HepG2 (cell line): Measurements from ENCODE around the gene TRAF5. TPM values are rescaled to one million over a fixed set of nuclear protein-coding genes. Genes with fewer than 3 reads are reported as not detected.
A peak's percentile ranks its signal among the peaks of the same experiment; 100 is the strongest.

Source experiments
- DZIP1 ChIP-seq: sonication (generic); formaldehyde crosslinking; IDR thresholded peaks from 2 replicates; pipeline ENCODE4 v1.5.0; 2020; ENCODE audit warnings: mild to moderate bottlenecking, missing genetic modification reagents
- HDAC6 ChIP-seq: fragments of 200-600 bp; sonication (generic); IDR thresholded peaks from 2 replicates; pipeline ENCODE4 v1.7.0; 2017; ENCODE audit warnings: mild to moderate bottlenecking, antibody characterized with exemption, low read length, low read depth
- RCOR2 ChIP-seq: IDR thresholded peaks from 2 replicates; pipeline ENCODE4 v1.6.1; 2016; ENCODE audit warnings: missing biosample characterization, missing genetic modification reagents
- RXRB ChIP-seq: IDR thresholded peaks from 2 replicates; pipeline ENCODE4 v1.6.1; 2016; ENCODE audit warnings: borderline replicate concordance, missing genetic modification reagents, missing compliant biosample characterization
- TFAP4 ChIP-seq: sonication (generic); IDR thresholded peaks from 2 replicates; pipeline ENCODE4 v1.6.1; 2016; ENCODE audit warnings: low read depth, borderline replicate concordance
- TFDP1 ChIP-seq: IDR thresholded peaks from 2 replicates; pipeline ENCODE4 v1.6.1; 2016; ENCODE audit warnings: missing compliant biosample characterization, missing genetic modification reagents, borderline replicate concordance
- THAP11 ChIP-seq: IDR thresholded peaks from 2 replicates; pipeline ENCODE4 v1.6.1; 2016; ENCODE audit warnings: missing biosample characterization, missing genetic modification reagents
- TIGD3 ChIP-seq: sonication (generic); formaldehyde crosslinking; IDR thresholded peaks from 2 replicates; pipeline ENCODE4 v1.5.1; 2020; ENCODE audit warnings: mild to moderate bottlenecking, missing genetic modification reagents, borderline replicate concordance
- polyA plus RNA-seq, 8 experiments: library from polyadenylated mRNA; depleted of rRNA in 3 of 8; stranded (reverse) in 7 of 8; unstranded in 1 of 8; fragments of >200 nt; fragmentation: Illumina TruSeq in 4 of 8; extraction: Trizol in 4 of 8; gene quantifications; 2 replicates each; pipeline versions ENCODE4 v1.2.1 to v1.2.3, GENCODE V29; 2011 to 2016; ENCODE audit warnings: low read depth in 4 of 8, missing spikeins in 1 of 8, mixed read lengths in 1 of 8; ENCODE audit not compliant: insufficient read depth in 1 of 8
- total RNA-seq, 5 experiments: library from RNA; depleted of rRNA; stranded (reverse); fragments of >200 nt; fragmentation: Illumina TruSeq; extraction: Trizol; gene quantifications; 2 replicates each; pipeline ENCODE4 v1.2.3, GENCODE V29; 2016; ENCODE audit warnings: low read depth in 1 of 5
- TF ChIP-seq, protein P1 (sequence below): sonication (generic); formaldehyde crosslinking; IDR thresholded peaks from 2 replicates; pipeline ENCODE4 v1.4.0; 2020; ENCODE audit warnings: missing genetic modification reagents
- TF ChIP-seq, protein P2 (sequence below): sonication (generic); formaldehyde crosslinking; IDR thresholded peaks from 2 replicates; pipeline ENCODE4 v1.4.0; 2020; ENCODE audit warnings: missing genetic modification reagents
- TF ChIP-seq, protein P3 (sequence below): sonication (generic); formaldehyde crosslinking; IDR thresholded peaks from 2 replicates; pipeline ENCODE4 v1.5.1; 2020; ENCODE audit warnings: mild to moderate bottlenecking, missing genetic modification reagents, borderline replicate concordance

Gene TRAF5
- total and polyA plus RNA-seq, 2 of the 13 experiments (the other 11 are each of a cell fraction or from before 2014, with no cell fraction given) = 0.27 to 1.6 TPM

DNA sequence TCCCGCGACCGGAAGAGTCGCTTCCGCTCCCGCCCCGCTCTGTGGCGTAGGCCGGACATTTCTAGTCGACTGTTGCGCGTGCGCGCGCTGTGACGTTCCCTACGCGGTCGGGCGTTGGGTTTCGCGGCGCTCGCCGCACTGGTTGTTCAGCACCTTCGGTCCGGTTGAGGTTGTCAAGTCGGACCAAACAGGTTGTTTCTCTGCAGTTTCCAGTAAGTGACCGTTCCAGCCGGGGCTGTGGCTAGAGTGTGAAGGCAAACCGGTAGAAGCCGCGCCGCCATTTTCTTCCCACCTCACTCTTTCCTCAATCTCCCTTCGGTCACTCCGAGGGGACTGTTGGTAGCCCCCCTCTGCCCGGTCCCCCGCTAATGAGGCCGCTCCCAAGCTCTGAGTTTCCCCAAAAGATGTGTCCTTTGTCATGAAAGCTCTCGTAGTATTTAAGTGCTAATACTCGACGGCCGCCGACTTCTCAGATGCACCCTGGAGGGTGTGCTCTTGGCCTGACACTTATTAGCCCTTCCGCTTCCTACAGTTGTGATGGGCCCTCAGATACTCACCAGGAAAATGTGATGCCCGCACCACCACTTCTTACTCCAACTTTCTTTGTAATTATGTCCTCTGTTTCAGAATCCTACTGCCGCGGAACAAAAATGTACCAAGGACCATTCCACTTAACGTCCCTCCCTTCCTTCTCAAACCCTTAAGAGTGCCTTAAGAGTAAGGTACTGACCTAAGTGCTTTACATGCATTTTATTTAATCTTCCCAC lies 56.3 kb downstream of the TRAF5 start (continued):
- peak; percentile 84; the same call in 1 of the 2 replicates for TF ChIP-seq TFDP1
- no peak for TF ChIP-seq TIGD3 (CRISPR knock-in tag)
- TF ChIP-seq RXRB (CRISPR knock-in tag) = no peak
- peak; percentile 68 for TF ChIP-seq THAP11 (CRISPR knock-in tag)
- no peak for TF ChIP-seq TFAP4
- no peak for TF ChIP-seq HDAC6
- TF ChIP-seq DZIP1 (CRISPR knock-in tag) = 0 out of 2 replicates have a peak, but pooled peaks have one; percentile 60
- TF ChIP-seq, protein P1, sequence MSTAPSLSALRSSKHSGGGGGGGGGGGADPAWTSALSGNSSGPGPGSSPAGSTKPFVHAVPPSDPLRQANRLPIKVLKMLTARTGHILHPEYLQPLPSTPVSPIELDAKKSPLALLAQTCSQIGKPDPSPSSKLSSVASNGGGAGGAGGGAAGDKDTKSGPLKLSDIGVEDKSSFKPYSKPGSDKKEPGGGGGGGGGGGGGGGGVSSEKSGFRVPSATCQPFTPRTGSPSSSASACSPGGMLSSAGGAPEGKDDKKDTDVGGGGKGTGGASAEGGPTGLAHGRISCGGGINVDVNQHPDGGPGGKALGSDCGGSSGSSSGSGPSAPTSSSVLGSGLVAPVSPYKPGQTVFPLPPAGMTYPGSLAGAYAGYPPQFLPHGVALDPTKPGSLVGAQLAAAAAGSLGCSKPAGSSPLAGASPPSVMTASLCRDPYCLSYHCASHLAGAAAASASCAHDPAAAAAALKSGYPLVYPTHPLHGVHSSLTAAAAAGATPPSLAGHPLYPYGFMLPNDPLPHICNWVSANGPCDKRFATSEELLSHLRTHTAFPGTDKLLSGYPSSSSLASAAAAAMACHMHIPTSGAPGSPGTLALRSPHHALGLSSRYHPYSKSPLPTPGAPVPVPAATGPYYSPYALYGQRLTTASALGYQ = no peak
- TF ChIP-seq, protein P2, sequence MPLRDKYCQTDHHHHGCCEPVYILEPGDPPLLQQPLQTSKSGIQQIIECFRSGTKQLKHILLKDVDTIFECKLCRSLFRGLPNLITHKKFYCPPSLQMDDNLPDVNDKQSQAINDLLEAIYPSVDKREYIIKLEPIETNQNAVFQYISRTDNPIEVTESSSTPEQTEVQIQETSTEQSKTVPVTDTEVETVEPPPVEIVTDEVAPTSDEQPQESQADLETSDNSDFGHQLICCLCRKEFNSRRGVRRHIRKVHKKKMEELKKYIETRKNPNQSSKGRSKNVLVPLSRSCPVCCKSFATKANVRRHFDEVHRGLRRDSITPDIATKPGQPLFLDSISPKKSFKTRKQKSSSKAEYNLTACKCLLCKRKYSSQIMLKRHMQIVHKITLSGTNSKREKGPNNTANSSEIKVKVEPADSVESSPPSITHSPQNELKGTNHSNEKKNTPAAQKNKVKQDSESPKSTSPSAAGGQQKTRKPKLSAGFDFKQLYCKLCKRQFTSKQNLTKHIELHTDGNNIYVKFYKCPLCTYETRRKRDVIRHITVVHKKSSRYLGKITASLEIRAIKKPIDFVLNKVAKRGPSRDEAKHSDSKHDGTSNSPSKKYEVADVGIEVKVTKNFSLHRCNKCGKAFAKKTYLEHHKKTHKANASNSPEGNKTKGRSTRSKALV = no peak; the same call in 1 of the 2 replicates
- TF ChIP-seq, protein P3, sequence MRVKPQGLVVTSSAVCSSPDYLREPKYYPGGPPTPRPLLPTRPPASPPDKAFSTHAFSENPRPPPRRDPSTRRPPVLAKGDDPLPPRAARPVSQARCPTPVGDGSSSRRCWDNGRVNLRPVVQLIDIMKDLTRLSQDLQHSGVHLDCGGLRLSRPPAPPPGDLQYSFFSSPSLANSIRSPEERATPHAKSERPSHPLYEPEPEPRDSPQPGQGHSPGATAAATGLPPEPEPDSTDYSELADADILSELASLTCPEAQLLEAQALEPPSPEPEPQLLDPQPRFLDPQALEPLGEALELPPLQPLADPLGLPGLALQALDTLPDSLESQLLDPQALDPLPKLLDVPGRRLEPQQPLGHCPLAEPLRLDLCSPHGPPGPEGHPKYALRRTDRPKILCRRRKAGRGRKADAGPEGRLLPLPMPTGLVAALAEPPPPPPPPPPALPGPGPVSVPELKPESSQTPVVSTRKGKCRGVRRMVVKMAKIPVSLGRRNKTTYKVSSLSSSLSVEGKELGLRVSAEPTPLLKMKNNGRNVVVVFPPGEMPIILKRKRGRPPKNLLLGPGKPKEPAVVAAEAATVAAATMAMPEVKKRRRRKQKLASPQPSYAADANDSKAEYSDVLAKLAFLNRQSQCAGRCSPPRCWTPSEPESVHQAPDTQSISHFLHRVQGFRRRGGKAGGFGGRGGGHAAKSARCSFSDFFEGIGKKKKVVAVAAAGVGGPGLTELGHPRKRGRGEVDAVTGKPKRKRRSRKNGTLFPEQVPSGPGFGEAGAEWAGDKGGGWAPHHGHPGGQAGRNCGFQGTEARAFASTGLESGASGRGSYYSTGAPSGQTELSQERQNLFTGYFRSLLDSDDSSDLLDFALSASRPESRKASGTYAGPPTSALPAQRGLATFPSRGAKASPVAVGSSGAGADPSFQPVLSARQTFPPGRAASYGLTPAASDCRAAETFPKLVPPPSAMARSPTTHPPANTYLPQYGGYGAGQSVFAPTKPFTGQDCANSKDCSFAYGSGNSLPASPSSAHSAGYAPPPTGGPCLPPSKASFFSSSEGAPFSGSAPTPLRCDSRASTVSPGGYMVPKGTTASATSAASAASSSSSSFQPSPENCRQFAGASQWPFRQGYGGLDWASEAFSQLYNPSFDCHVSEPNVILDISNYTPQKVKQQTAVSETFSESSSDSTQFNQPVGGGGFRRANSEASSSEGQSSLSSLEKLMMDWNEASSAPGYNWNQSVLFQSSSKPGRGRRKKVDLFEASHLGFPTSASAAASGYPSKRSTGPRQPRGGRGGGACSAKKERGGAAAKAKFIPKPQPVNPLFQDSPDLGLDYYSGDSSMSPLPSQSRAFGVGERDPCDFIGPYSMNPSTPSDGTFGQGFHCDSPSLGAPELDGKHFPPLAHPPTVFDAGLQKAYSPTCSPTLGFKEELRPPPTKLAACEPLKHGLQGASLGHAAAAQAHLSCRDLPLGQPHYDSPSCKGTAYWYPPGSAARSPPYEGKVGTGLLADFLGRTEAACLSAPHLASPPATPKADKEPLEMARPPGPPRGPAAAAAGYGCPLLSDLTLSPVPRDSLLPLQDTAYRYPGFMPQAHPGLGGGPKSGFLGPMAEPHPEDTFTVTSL (CRISPR knock-in tag) = no peak
- no peak for TF ChIP-seq RCOR2 (CRISPR knock-in tag)
